Adrenal gland (tissue), 12 donors: ENCODE results near the gene DNM1. TPM values are rescaled to one million over a fixed set of nuclear protein-coding genes. Genes with fewer than 3 reads are reported as not detected.

Source experiments
- DNase-seq, 7 donors: peaks; one replicate each; pipeline ENCODE4 v3.0.0-alpha.2; 2019 to 2020
- H3K27ac ChIP-seq, 5 donors: fragments of 200-600 bp; sonication (generic) in 4 of 5; 1 replicate in 3 of 5; 2 replicates in 2 of 5; pipeline versions ENCODE4 v1.5.1 to v1.8.0; 2016 to 2020; ENCODE audit warnings: mild to moderate bottlenecking in 1 of 5
- H3K27me3 ChIP-seq: fragments of 200-600 bp; 2 replicates; pipeline ENCODE4 v1.8.0; 2021
- H3K36me3 ChIP-seq, 2 donors: fragments of 200-600 bp; replicated peaks in 1 of 2; 1 replicate in 1 of 2; 2 replicates in 1 of 2; pipeline versions ENCODE4 v1.5.1 to v1.8.0; 2018 to 2022
- H3K4me1 ChIP-seq, 2 donors: fragments of 200-600 bp; replicated peaks in 1 of 2; 1 replicate in 1 of 2; 2 replicates in 1 of 2; pipeline versions ENCODE4 v1.5.1 to v1.8.0; 2018 to 2021
- H3K4me3 ChIP-seq, 4 donors: fragments of 200-600 bp; sonication (generic) in 3 of 4; one replicate each; pipeline ENCODE4 v1.5.1; 2016 to 2018
- H3K9me3 ChIP-seq, 3 donors: fragments of 200-600 bp; sonication (generic) in 1 of 3; replicated peaks in 1 of 3; 1 replicate in 2 of 3; 2 replicates in 1 of 3; pipeline versions ENCODE4 v1.5.1 to v1.8.0; 2016 to 2021
- CTCF ChIP-seq, 6 experiments: fragments of 450-650 bp in 4 of 6; fragments of 200-600 bp in 2 of 6; sonication (generic) in 1 of 6; IDR thresholded peaks; 1 replicate in 5 of 6; 2 replicates in 1 of 6; pipeline versions ENCODE4 v1.5.1 to v1.8.0; 2016 to 2021; ENCODE audit warnings: antibody characterized with exemption in 6 of 6, mild to moderate bottlenecking in 2 of 6, moderate library complexity in 1 of 6
- POLR2A ChIP-seq, 2 donors: fragments of 450-650 bp; IDR thresholded peaks; one replicate each; pipeline ENCODE4 v1.6.1; 2017; ENCODE audit warnings: antibody characterized with exemption in 2 of 2, mild to moderate bottlenecking in 2 of 2, moderate library complexity in 1 of 2
- WGBS, 4 donors: extraction: QIAGEN DNeasy Blood & Tissue Kit in 2 of 4; methylation state at CpG; one replicate each; pipeline versions ENCODE4 v1.1.5 to v1.1.7; 2013 to 2017; 5-methylcytosine and 5-hydroxymethylcytosine counted together
- intact Hi-C, 2 donors: fragments of 100-400 bp; cut with DNase I; formaldehyde crosslinking; loops; one replicate each; pipeline versions ENCODE4 v1.14.1 to v1.15.0; 2022 to 2023
- polyA plus RNA-seq, 3 donors: library from polyadenylated mRNA; stranded (reverse); fragments of 200-250 nt in 2 of 3; fragments of 350-450 nt in 1 of 3; fragmentation: Illumina TruSeq in 1 of 3; extraction: RNeasy Lipid Tissue Mini Kit (QIAGEN cat#74804) in 1 of 3; gene quantifications; one replicate each; pipeline ENCODE4 v1.2.3, GENCODE V29; 2013 to 2014
- total RNA-seq, 9 donors: library from RNA; depleted of rRNA in 4 of 9; stranded (reverse); fragments of >200 nt in 4 of 9; fragments of 120-200 nt in 1 of 9; fragmentation: NEBNext Ultra II Directional in 1 of 9; extraction: Animal tissue kit (Norgen Biotek cat#: 25700) in 1 of 9; gene quantifications; one replicate each; pipeline versions ENCODE4 v1.1.0 to v1.2.4, GENCODE V29; 2013 to 2023
- donor health status: healthy with polysubstance abuse.
- donor health status: Bipolar disorder and iron deficiency.
- donor health status: DM: yes; HTN: yes; CAD: no.
- donor health status: DM: no; HTN: no; CAD: no.
- donor health status: DM: no; HTN: no; CAD: no.
- donor health status: DM: yes; HTN: yes; CAD: no.

Gene DNM1
- total and polyA plus RNA-seq, 12 donors: 2.4 to 44.3 (median 12.2) TPM

GRCh38 chr9:128211186-128211980 lies 8.2 kb downstream of the DNM1 start:
- no peak for DNase-seq
- TF ChIP-seq POLR2A (IDR thresholded peaks at IDR 0.05) (no peak), CTCF (IDR thresholded peaks at IDR 0.05) (no peak)
- H3K36me3 ChIP-seq: no peaks in the 10 kb centered on the region
- H3K4me3 ChIP-seq: no peak overlapping the region
- peaks cover 0 to 6% of the 10 kb centered on the region in 2 donors for H3K4me1 ChIP-seq
- no peaks in the 10 kb centered on the region for H3K27me3 ChIP-seq
- intact Hi-C loops: no loop called here
- no peaks in the 10 kb centered on the region for H3K9me3 ChIP-seq
- H3K27ac ChIP-seq: no peak overlapping the region
- WGBS, 4 donors: 75 to 82% (median 77%) methylated on average over 12 of the region's 12 CpGs

- intact Hi-C loops: no loop called here
- Histone ChIP-seq H3K36me3 (no peaks in the 10 kb centered on the region), H3K27ac (no peak overlapping the region), H3K4me1 (peaks cover 0 to 9% of the 10 kb centered on the region in 2 donors), H3K9me3 (no peaks in the 10 kb centered on the region), H3K4me3 (no peak overlapping the region), H3K27me3 (no peaks in the 10 kb centered on the region)
- no peak for DNase-seq
- WGBS, 4 donors: 77 to 92% (median 83%) methylated on average over 2 of the region's 2 CpGs
- no peak for TF ChIP-seq POLR2A (IDR thresholded peaks at IDR 0.05)
- TF ChIP-seq CTCF (IDR thresholded peaks at IDR 0.05): no peak
Observed at GRCh38 chr9:128211981-128212281, 8.8 kb downstream of the DNM1 start.

GRCh38 chr9:128213746-128214497 lies 10.7 kb downstream of the DNM1 start:
- 87 to 92% (median 90%) methylated on average over 9 to 12 of the region's 12 CpGs for WGBS, 4 donors
- H3K36me3 ChIP-seq: no peaks in the 10 kb centered on the region
- H3K27me3 ChIP-seq: no peaks in the 10 kb centered on the region
- TF ChIP-seq CTCF (IDR thresholded peaks at IDR 0.05) (no peak), POLR2A (IDR thresholded peaks at IDR 0.05) (no peak)
- DNase-seq: no peak
- intact Hi-C loops: no loop called here
- H3K4me1 ChIP-seq: peaks cover 0 to 16% of the 10 kb centered on the region in 2 donors
- no peak overlapping the region for H3K27ac ChIP-seq
- no peak overlapping the region for H3K4me3 ChIP-seq
- no peaks in the 10 kb centered on the region for H3K9me3 ChIP-seq

- no peaks in the 10 kb centered on the region for H3K36me3 ChIP-seq
- intact Hi-C loops: no loop called here
- no peak for DNase-seq
- TF ChIP-seq CTCF (IDR thresholded peaks at IDR 0.05) (no peak), POLR2A (IDR thresholded peaks at IDR 0.05) (no peak)
- H3K4me3 ChIP-seq: no peak overlapping the region
- 74 to 92% (median 80%) methylated on average over 11 to 21 of the region's 21 CpGs for WGBS, 4 donors
- H3K27me3 ChIP-seq: no peaks in the 10 kb centered on the region
- no peaks in the 10 kb centered on the region for H3K9me3 ChIP-seq
- no peak overlapping the region for H3K27ac ChIP-seq
- H3K4me1 ChIP-seq: peaks cover 0 to 20% of the 10 kb centered on the region in 2 donors
Observed at GRCh38 chr9:128214571-128215490, 11.7 kb downstream of the DNM1 start.
